ENCODE data around the gene CLDN25.

GRCh38 chr11:113829751-113830150, 50.2 kb downstream of the CLDN25 start:
- TF ChIP-seq CTCF (IDR thresholded peaks at IDR 0.05; ENCODE audit: insufficient read depth, low read length), result no peak
- TF ChIP-seq GABPA (IDR thresholded peaks at IDR 0.05; ENCODE audit: low read depth), result no peak
- no peak for TF ChIP-seq REST (IDR thresholded peaks at IDR 0.05; ENCODE audit: insufficient replicate concordance, low read depth)

Data from HL-60 (cell line).